Measurements from ENCODE around the gene H2AZ2.

GRCh38 chr7:44784364-44784763, 63.5 kb downstream of the H2AZ2 start:
- TF ChIP-seq, protein P1, sequence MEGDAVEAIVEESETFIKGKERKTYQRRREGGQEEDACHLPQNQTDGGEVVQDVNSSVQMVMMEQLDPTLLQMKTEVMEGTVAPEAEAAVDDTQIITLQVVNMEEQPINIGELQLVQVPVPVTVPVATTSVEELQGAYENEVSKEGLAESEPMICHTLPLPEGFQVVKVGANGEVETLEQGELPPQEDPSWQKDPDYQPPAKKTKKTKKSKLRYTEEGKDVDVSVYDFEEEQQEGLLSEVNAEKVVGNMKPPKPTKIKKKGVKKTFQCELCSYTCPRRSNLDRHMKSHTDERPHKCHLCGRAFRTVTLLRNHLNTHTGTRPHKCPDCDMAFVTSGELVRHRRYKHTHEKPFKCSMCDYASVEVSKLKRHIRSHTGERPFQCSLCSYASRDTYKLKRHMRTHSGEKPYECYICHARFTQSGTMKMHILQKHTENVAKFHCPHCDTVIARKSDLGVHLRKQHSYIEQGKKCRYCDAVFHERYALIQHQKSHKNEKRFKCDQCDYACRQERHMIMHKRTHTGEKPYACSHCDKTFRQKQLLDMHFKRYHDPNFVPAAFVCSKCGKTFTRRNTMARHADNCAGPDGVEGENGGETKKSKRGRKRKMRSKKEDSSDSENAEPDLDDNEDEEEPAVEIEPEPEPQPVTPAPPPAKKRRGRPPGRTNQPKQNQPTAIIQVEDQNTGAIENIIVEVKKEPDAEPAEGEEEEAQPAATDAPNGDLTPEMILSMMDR (IDR thresholded peaks at IDR 0.05), result no peak
- TF ChIP-seq POLR2AphosphoS5 (IDR thresholded peaks at IDR 0.05) (no peak), POLR2A (IDR thresholded peaks at IDR 0.05) (no peak)

Data from prostate gland (tissue), 2 donors.